Esophagus (tissue), 2 donors: Measurements from ENCODE around the gene PKP3. TPM values are rescaled to one million over a fixed set of nuclear protein-coding genes. Genes with fewer than 3 reads are reported as not detected.
"Not testable (repeated sequence)": the region's sequence is repeated elsewhere in the genome, so short reads cannot be mapped to it uniquely, and the experiment has no call there.

Experiments
- H3K27ac ChIP-seq, 2 donors: one replicate each; pipeline ENCODE4 v1.5.1; 2013; ENCODE audit warnings: low read depth in 2 of 2, mild to moderate bottlenecking in 2 of 2, inconsistent platforms in 1 of 2, low read length in 1 of 2, moderate library complexity in 1 of 2
- H3K27me3 ChIP-seq, 2 donors: one replicate each; pipeline ENCODE4 v1.6.1; 2013; ENCODE audit warnings: low read length in 2 of 2, control low read depth in 1 of 2, mild to moderate bottlenecking in 1 of 2; ENCODE audit not compliant: insufficient read depth in 2 of 2, control insufficient read depth in 1 of 2
- H3K36me3 ChIP-seq, 2 donors: one replicate each; pipeline ENCODE4 v1.6.1; 2013; ENCODE audit warnings: low read length in 1 of 2; ENCODE audit not compliant: control insufficient read depth in 2 of 2, insufficient read depth in 2 of 2
- H3K4me1 ChIP-seq, 2 donors: one replicate each; pipeline ENCODE4 v1.6.1; 2013; ENCODE audit warnings: low read length in 1 of 2; ENCODE audit not compliant: control insufficient read depth in 2 of 2, insufficient read depth in 2 of 2
- H3K4me3 ChIP-seq, 2 donors: one replicate each; pipeline ENCODE4 v1.5.1; 2013; ENCODE audit warnings: low read length in 2 of 2, mild to moderate bottlenecking in 2 of 2, low read depth in 1 of 2, moderate library complexity in 1 of 2
- H3K9me3 ChIP-seq, 2 donors: one replicate each; pipeline ENCODE4 v1.6.1; 2013; ENCODE audit warnings: mild to moderate bottlenecking in 2 of 2, low read depth in 1 of 2, low read length in 1 of 2, moderate library complexity in 1 of 2; ENCODE audit not compliant: control insufficient read depth in 2 of 2, insufficient read depth in 1 of 2
- WGBS, 2 donors: extraction: QIAGEN DNeasy Blood & Tissue Kit; methylation state at CpG; one replicate each; pipeline ENCODE4 v1.1.7; 2013; 5-methylcytosine and 5-hydroxymethylcytosine counted together
- polyA plus RNA-seq, 2 donors: library from polyadenylated mRNA; stranded (reverse); fragments of 200-250 nt; gene quantifications; one replicate each; pipeline ENCODE4 v1.2.3, GENCODE V29; 2013
- donor health status: healthy with polysubstance abuse.
- donor health status: Bipolar disorder and iron deficiency.

The PKP3 gene
- polyA plus RNA-seq, 2 donors: 332 to 353 TPM

GRCh38 chr11:434496-434895 is 40.5 kb downstream of the PKP3 start:
- no peaks in the 10 kb centered on the region for H3K4me1 ChIP-seq
- no peaks in the 10 kb centered on the region for H3K9me3 ChIP-seq
- no peak overlapping the region for H3K4me3 ChIP-seq
- no peak overlapping the region for H3K27ac ChIP-seq
- H3K36me3 ChIP-seq: peaks cover 0 to 14% of the 10 kb centered on the region in 2 donors
- 81 to 90% methylated on average over 16 of the region's 16 CpGs for WGBS, 2 donors
- H3K27me3 ChIP-seq: no peaks in the 10 kb centered on the region

GRCh38 chr11:434999-435740 is 41.2 kb downstream of the PKP3 start:
- 95 to 96% methylated on average over 1 of the region's 1 CpG for WGBS, 2 donors
- not testable (repeated sequence) for H3K9me3 ChIP-seq, H3K27me3 ChIP-seq, H3K27ac ChIP-seq, H3K4me1 ChIP-seq, H3K4me3 ChIP-seq
- H3K36me3 ChIP-seq: peaks cover 0 to 14% of the 10 kb centered on the region in 2 donors

GRCh38 chr11:437228-437870 is 43.3 kb downstream of the PKP3 start:
- H3K4me3 ChIP-seq: no peak overlapping the region
- H3K27me3 ChIP-seq: no peaks in the 10 kb centered on the region
- 81 to 86% methylated on average over 17 of the region's 17 CpGs for WGBS, 2 donors
- H3K4me1 ChIP-seq: peaks cover 0 to 11% of the 10 kb centered on the region in 2 donors
- peaks cover 0 to 10% of the 10 kb centered on the region in 2 donors for H3K36me3 ChIP-seq
- no peak overlapping the region for H3K27ac ChIP-seq
- H3K9me3 ChIP-seq: no peaks in the 10 kb centered on the region

GRCh38 chr11:438101-438844 is 44.3 kb downstream of the PKP3 start:
- peaks cover 0 to 11% of the 10 kb centered on the region in 2 donors for H3K4me1 ChIP-seq
- H3K27ac ChIP-seq: no peak overlapping the region
- H3K4me3 ChIP-seq: no peak overlapping the region
- no peaks in the 10 kb centered on the region for H3K27me3 ChIP-seq
- 83 to 84% methylated on average over 21 of the region's 21 CpGs for WGBS, 2 donors
- peaks cover 0 to 2% of the 10 kb centered on the region in 2 donors for H3K36me3 ChIP-seq
- H3K9me3 ChIP-seq: no peaks in the 10 kb centered on the region

- no peak overlapping the region for H3K27ac ChIP-seq
- 74 to 77% methylated on average over 23 of the region's 23 CpGs for WGBS, 2 donors
- H3K27me3 ChIP-seq: no peaks in the 10 kb centered on the region
Observed at GRCh38 chr11:439315-440064, 45.5 kb downstream of the PKP3 start.

GRCh38 chr11:440065-441042 is 46.3 kb downstream of the PKP3 start:
- Histone ChIP-seq H3K27me3 (no peaks in the 10 kb centered on the region), H3K4me1 (peaks cover 0 to 19% of the 10 kb centered on the region in 2 donors), H3K9me3 (no peaks in the 10 kb centered on the region), H3K36me3 (no peaks in the 10 kb centered on the region), H3K4me3 (no peak overlapping the region), H3K27ac (no peak overlapping the region)
- WGBS, 2 donors: 90 to 92% methylated on average over 27 of the region's 27 CpGs

More at GRCh38 chr11:439315-440064, 45.5 kb downstream of the PKP3 start:
- Histone ChIP-seq H3K9me3 (no peaks in the 10 kb centered on the region), H3K4me3 (no peak overlapping the region), H3K36me3 (no peaks in the 10 kb centered on the region), H3K4me1 (peaks cover 0 to 19% of the 10 kb centered on the region in 2 donors)

- Histone ChIP-seq H3K9me3 (no peaks in the 10 kb centered on the region), H3K4me1 (peaks cover 0 to 19% of the 10 kb centered on the region in 2 donors), H3K27me3 (no peaks in the 10 kb centered on the region), H3K36me3 (no peaks in the 10 kb centered on the region), H3K27ac (no peak overlapping the region), H3K4me3 (peak overlapping the region; percentile 34 to 50)
- WGBS, 2 donors: 50 to 60% methylated on average over 11 to 13 of the region's 13 CpGs
Observed at GRCh38 chr11:441043-441417, 47.0 kb downstream of the PKP3 start.

- Histone ChIP-seq H3K36me3 (no peaks in the 10 kb centered on the region), H3K27me3 (no peaks in the 10 kb centered on the region), H3K27ac (no peak within 1 kb of the TSS), H3K4me1 (peaks cover 0 to 19% of the 10 kb centered on the region in 2 donors), H3K9me3 (no peaks in the 10 kb centered on the region), H3K4me3 (peak within 1 kb of the TSS; percentile 34 to 50)
- 10 to 12% methylated on average over 35 of the region's 35 CpGs for WGBS, 2 donors
Observed at GRCh38 chr11:441418-442274, 47.6 kb downstream of the PKP3 start, which contains the start of gene ANO9. ANO9 (minus strand) TSS chr11:442011; CDS start chr11:441926, 85 bp downstream.
